ENCODE results near the gene BCL7C. TPM values are rescaled to one million over a fixed set of nuclear protein-coding genes. Genes with fewer than 3 reads are reported as not detected.

Gene BCL7C
- total and polyA plus RNA-seq, 7 donors, result 13.9 to 40.9 (median 18.1) TPM

DNA sequence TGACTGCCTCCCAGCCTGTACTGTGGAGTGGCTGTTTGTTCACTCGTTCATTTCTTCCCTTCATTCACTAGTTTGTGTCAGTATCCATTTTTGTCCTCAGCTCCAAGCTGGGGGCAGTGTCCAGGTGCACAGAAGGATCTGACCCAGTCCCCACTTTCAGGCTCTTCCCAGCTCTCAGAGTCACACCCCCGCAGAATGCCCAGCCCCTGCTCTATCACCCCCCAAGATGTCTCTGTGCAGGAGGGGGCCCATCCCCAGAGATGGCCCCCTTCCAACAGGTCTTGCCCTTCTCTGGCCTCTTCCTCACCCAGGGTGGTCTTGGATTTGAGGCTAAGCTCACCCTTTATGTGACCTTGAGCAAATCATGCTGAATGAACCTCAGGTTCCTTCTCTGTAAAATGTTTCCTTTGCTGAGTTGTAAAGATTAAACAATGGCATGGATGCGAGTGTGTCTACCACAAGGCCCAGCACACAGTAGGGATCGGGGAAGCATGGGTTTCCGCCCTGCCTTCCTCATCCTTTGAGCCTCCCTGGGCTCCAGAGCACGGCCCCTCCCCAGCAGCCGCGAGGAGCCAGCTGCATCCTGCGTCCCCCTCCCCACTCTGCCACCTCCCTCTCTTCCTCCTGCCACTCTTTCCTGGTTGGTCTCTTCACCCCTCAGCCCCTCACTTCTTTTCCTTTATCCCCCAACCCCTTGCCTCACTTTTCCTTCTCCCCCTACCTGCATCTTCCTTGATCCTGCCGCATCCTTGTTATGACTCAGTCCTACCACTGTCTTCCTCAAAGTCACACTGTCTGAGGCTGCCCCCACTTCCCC, 32.3 kb upstream of the BCL7C start:
- DNase-seq, result no peak
- H3K36me3 ChIP-seq (ENCODE audit: insufficient read depth in 1 of 2, low read depth in 1 of 2), result peaks cover 5 to 16% of the 10 kb centered on the region in 2 donors
- TF ChIP-seq, protein P1, sequence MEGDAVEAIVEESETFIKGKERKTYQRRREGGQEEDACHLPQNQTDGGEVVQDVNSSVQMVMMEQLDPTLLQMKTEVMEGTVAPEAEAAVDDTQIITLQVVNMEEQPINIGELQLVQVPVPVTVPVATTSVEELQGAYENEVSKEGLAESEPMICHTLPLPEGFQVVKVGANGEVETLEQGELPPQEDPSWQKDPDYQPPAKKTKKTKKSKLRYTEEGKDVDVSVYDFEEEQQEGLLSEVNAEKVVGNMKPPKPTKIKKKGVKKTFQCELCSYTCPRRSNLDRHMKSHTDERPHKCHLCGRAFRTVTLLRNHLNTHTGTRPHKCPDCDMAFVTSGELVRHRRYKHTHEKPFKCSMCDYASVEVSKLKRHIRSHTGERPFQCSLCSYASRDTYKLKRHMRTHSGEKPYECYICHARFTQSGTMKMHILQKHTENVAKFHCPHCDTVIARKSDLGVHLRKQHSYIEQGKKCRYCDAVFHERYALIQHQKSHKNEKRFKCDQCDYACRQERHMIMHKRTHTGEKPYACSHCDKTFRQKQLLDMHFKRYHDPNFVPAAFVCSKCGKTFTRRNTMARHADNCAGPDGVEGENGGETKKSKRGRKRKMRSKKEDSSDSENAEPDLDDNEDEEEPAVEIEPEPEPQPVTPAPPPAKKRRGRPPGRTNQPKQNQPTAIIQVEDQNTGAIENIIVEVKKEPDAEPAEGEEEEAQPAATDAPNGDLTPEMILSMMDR (IDR thresholded peaks at IDR 0.05), result no peak
- no peak overlapping the region for H3K27ac ChIP-seq
- H3K4me1 ChIP-seq, result peaks cover 7% of the 10 kb centered on the region
- no peaks in the 10 kb centered on the region for H3K27me3 ChIP-seq (ENCODE audit: insufficient read depth in 3 of 3, low read length in 2 of 3)
- intact Hi-C loops (cut with DNase I), result no loop called here
- no peaks in the 10 kb centered on the region for H3K9me3 ChIP-seq
- ATAC-seq, result no peak
- 62 to 66% (median 63%) methylated on average over 10 of the region's 10 CpGs for WGBS, 3 donors
- no peak overlapping the region for H3K4me3 ChIP-seq

DNA sequence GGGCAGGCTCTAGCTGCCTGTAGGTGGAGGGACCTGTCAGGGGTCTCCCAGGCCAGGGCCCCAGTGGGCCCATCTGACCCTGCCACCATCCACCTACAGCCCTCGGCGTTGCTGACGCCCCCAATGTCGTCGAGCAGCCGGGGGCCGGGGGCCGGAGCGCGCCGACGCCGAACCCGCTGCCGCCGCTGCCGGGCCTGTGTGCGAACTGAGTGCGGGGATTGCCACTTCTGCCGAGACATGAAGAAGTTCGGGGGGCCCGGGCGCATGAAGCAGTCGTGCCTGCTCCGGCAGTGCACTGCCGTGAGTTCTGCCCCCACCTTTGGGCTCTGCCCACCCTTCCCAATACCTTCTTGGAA, 31.7 kb upstream of the BCL7C start:
- peaks cover 7% of the 10 kb centered on the region for H3K4me1 ChIP-seq

DNA sequence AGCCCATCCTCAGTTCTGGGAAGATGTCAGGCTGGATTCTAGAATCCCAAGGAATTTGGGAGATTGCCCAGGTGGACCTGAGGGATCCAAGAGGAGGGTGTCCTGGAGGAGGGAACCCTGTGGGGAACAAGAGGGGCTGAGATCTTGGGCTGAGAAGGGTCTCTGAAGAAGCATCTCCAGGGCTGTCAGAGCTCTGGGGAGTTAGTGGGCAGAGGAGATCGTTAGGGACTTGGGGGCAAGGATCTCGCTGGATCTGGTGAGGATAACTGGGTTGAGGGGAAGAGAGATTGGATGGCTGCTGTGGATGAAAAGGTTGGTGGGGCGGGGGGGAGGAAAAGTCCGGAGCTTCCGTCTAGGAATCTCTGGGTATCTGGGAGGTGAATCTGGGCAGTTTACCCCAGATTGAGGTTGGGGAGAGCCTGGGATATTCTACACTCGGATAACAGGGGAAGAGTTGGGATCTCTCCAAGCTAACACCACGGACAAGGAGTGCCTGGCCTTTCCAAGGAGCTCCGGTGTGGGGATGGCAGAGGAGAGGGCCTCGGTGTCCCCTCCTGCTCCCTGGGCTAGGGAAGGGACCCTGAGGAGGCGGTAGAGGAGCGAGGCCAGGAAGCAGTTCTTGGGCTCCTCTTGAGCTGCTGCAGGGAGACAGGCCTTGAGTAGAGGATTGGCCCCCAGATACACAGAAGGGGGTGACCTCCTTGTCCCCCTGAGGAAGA, 31.2 kb upstream of the BCL7C start:
- DNase-seq (no peak), ATAC-seq (no peak)
- no peaks in the 10 kb centered on the region for H3K9me3 ChIP-seq
- intact Hi-C loops (cut with DNase I), result no loop called here
- peak overlapping the region; percentile 81 for H3K4me3 ChIP-seq
- peaks cover 7% of the 10 kb centered on the region for H3K4me1 ChIP-seq
- no peak overlapping the region for H3K27ac ChIP-seq
- 70 to 77% (median 71%) methylated on average over 11 of the region's 11 CpGs for WGBS, 3 donors
- TF ChIP-seq, protein P1 (IDR thresholded peaks at IDR 0.05), result no peak
- H3K36me3 ChIP-seq (ENCODE audit: insufficient read depth in 1 of 2, low read depth in 1 of 2), result peaks cover 2 to 4% of the 10 kb centered on the region in 2 donors
- H3K27me3 ChIP-seq (ENCODE audit: insufficient read depth in 3 of 3, low read length in 2 of 3), result no peaks in the 10 kb centered on the region

More for the DNA sequence above, 31.7 kb upstream of the BCL7C start:
- 90 to 93% (median 91%) methylated on average over 24 to 26 of the region's 26 CpGs for WGBS, 3 donors
- H3K9me3 ChIP-seq, result no peaks in the 10 kb centered on the region
- H3K36me3 ChIP-seq (ENCODE audit: insufficient read depth in 1 of 2, low read depth in 1 of 2), result peaks cover 5 to 10% of the 10 kb centered on the region in 2 donors
- H3K4me3 ChIP-seq, result no peak overlapping the region
- intact Hi-C loops (cut with DNase I), result no loop called here
- no peak for ATAC-seq
- DNase-seq, result no peak
- no peak overlapping the region for H3K27ac ChIP-seq
- no peaks in the 10 kb centered on the region for H3K27me3 ChIP-seq (ENCODE audit: insufficient read depth in 3 of 3, low read length in 2 of 3)
- TF ChIP-seq, protein P1 (IDR thresholded peaks at IDR 0.05), result no peak

DNA sequence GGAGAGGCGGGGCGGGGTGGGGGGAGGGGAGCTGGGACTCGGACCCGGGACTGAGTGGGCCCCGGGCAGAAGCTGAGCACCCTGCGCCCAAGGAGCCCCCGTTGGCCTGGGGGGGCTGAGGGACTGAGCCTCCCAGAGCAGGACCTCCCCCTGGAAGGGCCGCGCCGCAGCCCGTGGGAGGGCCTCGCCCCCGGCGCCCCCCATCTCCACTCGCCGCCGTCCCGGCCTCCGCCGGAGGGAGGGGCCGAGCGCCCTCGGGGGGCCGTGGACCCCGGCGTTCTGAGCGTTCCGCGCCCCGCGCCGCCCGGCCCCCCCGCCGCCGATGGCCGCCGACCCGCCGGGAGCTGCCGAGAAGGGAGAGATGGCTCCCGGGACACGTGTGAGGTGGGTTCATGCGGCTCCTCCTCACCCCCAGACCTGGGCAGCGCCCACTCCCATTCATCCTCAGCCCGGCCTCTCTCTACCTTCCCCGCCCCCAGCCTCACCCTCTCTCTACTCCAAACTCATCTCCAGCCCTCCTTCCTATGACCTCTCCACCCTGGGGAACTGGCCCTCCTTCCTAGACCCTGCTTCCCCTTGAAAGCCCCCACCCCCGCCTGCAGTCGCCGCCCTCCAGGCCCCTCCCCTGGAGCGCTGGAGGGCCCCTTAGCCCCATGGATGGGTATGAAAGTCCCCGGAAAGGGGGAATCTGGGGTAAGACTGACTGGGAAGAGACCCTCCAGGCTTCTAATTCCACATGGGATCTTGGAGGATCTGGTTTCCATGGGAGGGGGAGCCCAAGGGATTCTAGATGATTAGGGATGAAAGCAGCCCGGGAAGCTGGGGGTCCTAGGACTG, 30.4 kb upstream of the BCL7C start:
- Histone ChIP-seq H3K4me3 (peak overlapping the region; percentile 81), H3K36me3 (ENCODE audit: insufficient read depth in 1 of 2, low read depth in 1 of 2) (no peaks in the 10 kb centered on the region), H3K9me3 (no peaks in the 10 kb centered on the region), H3K27ac (peak overlapping the region; percentile 58), H3K4me1 (peaks cover 7% of the 10 kb centered on the region), H3K27me3 (ENCODE audit: insufficient read depth in 3 of 3, low read length in 2 of 3) (no peaks in the 10 kb centered on the region)
- DNase-seq, result peak in 1 of 2 donors; percentile 67
- TF ChIP-seq, protein P1 (IDR thresholded peaks at IDR 0.05), result no peak
- intact Hi-C loops (cut with DNase I), result no loop called here
- WGBS, 3 donors, result 5 to 21% (median 11%) methylated on average over 11 to 53 of the region's 53 CpGs
- ATAC-seq, result no peak

Measured in psoas muscle (tissue), 8 donors.